C4-2B (cell line): Measurements from ENCODE around the gene MS4A7.

Source experiments
- H3K27ac ChIP-seq: fragments of 450-650 bp; 2 replicates; pipeline ENCODE4 v1.5.1; 2017
- CTCF ChIP-seq: fragments of 450-650 bp; conservative IDR thresholded peaks from 2 replicates; pipeline ENCODE4 v1.5.1; 2017; ENCODE audit warnings: mild to moderate bottlenecking
- ZFX ChIP-seq: fragments of 450-650 bp; IDR thresholded peaks from 2 replicates; pipeline ENCODE4 v1.6.1; 2017

The MS4A7 gene

GRCh38 chr11:60344146-60344545, 34.2 kb upstream of the MS4A7 start:
- no peak overlapping the region for H3K27ac ChIP-seq
- TF ChIP-seq ZFX (no peak), CTCF (no peak)

GRCh38 chr11:60345489-60345888, 32.8 kb upstream of the MS4A7 start:
- TF ChIP-seq ZFX (no peak), CTCF (peak; percentile 61)
- no peak overlapping the region for H3K27ac ChIP-seq

GRCh38 chr11:60347084-60347797, 31.1 kb upstream of the MS4A7 start:
- no peak overlapping the region for H3K27ac ChIP-seq
- TF ChIP-seq ZFX, result no peak
- TF ChIP-seq CTCF, result no peak

GRCh38 chr11:60348116-60348515, 30.2 kb upstream of the MS4A7 start:
- H3K27ac ChIP-seq, result no peak overlapping the region
- no peak for TF ChIP-seq CTCF
- no peak for TF ChIP-seq ZFX

GRCh38 chr11:60349990-60350389, 28.3 kb upstream of the MS4A7 start:
- no peak overlapping the region for H3K27ac ChIP-seq
- no peak for TF ChIP-seq CTCF

- no peak overlapping the region for H3K27ac ChIP-seq
- no peak for TF ChIP-seq CTCF
- TF ChIP-seq ZFX, result no peak
Measured at GRCh38 chr11:60357771-60358170, 20.6 kb upstream of the MS4A7 start.

GRCh38 chr11:60360621-60361020, 17.7 kb upstream of the MS4A7 start:
- no peak overlapping the region for H3K27ac ChIP-seq
- TF ChIP-seq CTCF (no peak), ZFX (no peak)
